Testis (tissue), 2 donors: Measurements from ENCODE around the gene COL5A1.

ENCODE experiments used
- CTCF ChIP-seq, 3 experiments: fragments of 450-650 bp in 2 of 3; fragments of 200-600 bp in 1 of 3; sonication (generic) in 1 of 3; IDR thresholded peaks; one replicate each; pipeline ENCODE4 v1.5.1; 2016 to 2019; ENCODE audit warnings: antibody characterized with exemption in 3 of 3, mild to moderate bottlenecking in 2 of 3, moderate library complexity in 1 of 3
- POLR2A ChIP-seq: fragments of 450-650 bp; IDR thresholded peaks from one replicate; pipeline ENCODE4 v1.6.1; 2017; ENCODE audit warnings: antibody characterized with exemption, mild to moderate bottlenecking, moderate library complexity

GRCh38 chr9:134678206-134678605 lies 36.6 kb downstream of the COL5A1 start:
- TF ChIP-seq CTCF (IDR thresholded peaks at IDR 0.05) (no peak), POLR2A (no peak)
